AML-193 (cell line): ENCODE measurements around the gene MTMR10.

ENCODE experiments used
- DNase-seq, 2 experiments: peaks; one replicate each; lab custom pipeline; 2025; lab: John Stamatoyannopoulos, UW

The MTMR10 gene

DNA sequence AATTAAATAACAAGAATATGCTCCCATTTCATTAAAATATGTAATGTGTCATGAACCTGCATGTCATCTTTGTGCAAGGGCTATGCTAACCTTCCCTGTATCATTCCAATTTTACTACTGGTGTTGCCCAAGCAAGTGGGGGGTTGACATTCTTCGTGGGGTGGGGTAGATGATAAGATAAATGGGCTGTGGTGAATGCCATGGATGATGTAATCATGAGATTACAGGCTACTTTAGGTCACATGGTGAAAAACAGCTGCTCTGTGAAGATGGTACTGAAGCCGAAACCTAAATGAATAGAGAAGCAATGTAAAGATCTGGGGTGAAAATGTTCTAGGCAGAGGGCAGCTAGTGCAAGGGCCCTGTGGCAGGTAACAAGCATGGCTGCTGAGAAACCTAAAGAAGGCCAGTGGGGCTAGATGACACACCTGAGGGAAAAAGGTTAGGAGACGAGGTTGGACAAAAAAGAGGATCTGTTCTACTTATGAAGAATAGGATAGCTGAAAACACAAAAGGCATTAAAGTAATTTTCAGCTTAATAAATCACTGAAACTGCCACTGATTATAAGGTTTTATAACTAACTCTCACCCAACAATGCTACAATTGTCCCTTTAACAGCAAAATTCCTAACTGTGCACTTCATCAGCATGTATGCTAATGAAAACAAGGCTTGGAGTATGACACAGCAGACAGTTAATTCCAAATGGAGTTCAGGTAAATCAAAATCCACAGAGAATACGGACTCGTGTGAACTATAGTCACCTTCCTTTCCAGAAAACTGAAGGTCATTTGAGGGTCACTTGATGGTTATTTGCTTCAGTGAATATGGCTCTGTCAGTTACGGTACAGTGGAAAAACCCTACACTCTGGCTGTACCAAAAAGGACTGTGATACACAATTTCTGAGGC lies 35.0 kb downstream of the MTMR10 start:
- no peak for DNase-seq

DNA sequence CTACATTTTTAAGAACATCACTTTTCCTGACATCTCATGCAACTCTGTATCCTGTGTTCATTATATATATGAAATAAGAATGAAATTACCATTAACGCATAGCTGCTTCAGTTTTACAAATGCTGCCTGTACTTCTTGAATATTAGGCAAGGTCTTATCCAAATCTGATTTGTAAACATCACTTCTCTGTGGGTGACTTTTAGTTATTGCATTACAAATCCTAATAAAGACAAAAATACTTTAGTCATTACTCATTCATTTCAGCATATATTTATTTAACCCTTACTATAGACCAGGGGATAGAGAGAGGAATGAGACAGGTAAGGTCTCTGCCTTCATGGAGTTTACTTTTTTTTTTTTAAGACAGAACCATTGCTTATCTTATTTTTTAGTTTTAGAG lies 36.8 kb downstream of the MTMR10 start:
- DNase-seq = no peak

DNA sequence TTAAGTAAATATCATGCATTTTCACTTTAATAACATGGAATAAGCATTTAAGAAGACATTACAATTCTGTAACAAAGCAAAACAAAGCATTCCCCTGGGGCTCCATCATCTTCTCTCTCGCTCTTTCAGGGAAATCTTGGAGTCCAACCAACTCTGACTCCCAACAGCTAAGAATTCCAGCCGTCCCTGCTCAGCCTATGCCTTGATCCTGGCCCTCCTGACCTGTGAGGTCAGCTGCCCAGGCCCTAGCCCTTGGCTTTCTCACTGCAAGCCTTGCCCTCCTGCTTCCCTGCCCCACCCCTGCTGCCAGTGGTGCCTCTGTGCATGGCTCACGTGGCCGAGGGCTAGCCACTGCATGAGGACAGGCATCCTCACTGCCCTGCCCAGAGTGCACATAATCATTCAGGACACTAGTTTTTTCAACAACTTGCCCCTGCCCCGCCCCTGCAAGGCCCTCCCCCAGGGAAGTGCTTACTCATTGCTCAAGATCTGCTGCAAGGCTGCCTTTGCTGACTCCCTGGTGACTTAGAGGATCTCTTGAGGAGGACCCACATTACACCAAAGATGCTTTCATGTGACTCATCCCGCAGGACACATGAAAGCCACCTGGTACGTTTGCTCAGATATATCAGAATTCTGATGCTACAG lies 37.6 kb downstream of the MTMR10 start:
- peak; percentile 3 to 11 for DNase-seq

DNA sequence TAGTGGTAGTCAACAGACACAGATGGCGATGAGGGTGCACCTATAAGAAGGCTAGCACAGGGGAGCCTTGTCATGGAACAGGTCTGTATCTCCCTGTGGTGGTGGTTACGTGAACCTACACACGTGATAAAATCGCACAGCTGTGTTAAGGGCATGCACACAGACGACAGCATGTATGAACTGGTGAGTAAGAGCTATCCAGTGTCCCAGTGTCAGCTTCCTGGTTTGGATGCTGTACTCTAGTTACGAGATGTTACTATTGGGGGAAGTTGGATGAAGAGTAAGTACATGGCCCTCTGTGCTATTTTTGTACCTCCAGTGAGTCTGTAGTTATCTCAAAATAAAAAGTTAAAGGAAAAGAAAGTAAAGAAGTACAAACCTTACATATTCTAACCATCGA lies 38.2 kb downstream of the MTMR10 start:
- DNase-seq = no peak

DNA sequence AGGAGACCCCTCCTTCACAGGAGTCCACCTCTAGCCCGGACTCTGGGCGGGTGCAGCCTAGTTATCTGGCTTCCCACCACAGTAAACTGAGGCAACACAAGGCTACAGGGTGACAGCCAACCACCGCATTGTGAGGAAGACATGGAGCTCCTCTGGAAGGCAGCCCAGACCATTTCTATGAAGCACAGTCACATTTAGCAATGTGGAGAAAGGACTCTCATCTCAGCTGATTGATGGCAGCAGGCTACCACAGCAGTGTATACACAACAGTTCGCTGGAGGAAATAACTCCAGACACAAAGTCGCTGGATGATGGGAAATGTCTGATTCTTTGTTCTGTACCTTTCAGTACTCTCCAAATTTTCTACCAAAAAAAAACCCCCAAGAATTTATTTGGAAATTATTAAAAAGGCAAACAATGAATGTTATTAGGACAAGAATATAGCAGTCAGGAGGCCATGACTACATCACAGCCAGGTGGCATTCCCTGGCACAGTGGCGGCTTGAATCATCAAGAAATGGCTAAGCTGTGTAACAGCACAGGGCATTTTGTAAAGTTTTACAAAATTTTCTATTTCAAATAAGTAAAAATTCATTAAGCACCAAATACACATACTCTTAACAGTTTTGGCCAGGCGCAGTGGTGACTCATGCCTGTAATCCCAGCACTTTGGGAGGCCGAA lies 47.6 kb downstream of the MTMR10 start:
- no peak for DNase-seq

DNA sequence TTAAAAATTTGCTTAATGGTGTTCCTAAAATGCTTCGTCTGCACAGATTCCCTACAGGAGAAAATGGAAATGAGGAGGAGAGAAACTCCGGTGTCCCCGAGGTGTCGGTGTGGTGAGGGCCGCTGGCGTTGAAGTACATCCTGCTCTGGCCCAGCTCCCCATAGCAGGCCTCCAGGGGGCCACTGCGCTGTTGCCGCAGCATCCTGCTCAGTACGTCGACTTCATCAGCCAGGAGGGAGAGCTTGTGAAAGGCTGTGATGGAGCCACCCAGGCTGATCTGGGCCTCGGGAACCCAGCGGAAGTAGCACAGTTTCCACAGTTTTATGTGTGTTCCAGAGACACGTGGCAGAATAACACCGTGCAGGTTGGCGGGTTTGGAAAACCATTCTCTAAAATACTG lies 49.9 kb downstream of the MTMR10 start:
- no peak for DNase-seq

DNA sequence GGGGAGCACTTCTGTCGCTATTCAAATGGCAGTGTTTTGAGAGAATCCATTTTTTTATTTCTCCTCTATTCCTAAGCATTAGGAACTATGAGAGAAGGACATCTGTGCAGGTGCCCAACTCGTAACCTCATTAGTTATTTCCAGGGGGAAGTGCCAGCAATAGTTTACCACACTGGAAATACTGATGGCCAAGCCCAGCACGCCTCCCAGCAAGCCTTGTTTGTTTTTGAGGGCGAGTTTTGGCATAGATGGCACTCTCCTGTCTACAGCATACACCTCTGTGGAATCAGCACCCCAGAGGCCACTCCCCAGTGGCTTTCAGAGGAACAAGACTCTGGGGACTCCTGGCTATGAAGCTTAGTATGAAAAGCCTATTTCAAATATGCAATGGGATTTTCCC lies 51.1 kb downstream of the MTMR10 start:
- DNase-seq = no peak

DNA sequence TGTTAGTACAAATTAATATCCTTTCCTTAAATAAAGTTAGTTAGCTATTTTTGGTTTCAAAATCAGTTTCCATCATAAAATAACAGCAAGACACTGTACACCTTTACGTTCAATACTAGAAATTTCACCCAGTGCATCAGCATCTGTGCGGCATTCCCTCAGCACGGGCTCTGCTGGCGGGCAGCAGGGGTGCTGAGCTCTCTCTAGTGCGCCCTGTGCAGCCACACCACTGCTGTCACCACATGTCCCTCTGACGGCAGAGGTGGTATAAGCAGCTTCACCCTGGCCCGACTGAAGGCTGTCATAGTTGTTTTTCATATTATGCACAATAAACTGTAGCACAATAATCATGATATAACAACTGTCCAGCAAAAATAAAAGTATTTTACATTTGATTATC lies 52.3 kb downstream of the MTMR10 start:
- DNase-seq = no peak

DNA sequence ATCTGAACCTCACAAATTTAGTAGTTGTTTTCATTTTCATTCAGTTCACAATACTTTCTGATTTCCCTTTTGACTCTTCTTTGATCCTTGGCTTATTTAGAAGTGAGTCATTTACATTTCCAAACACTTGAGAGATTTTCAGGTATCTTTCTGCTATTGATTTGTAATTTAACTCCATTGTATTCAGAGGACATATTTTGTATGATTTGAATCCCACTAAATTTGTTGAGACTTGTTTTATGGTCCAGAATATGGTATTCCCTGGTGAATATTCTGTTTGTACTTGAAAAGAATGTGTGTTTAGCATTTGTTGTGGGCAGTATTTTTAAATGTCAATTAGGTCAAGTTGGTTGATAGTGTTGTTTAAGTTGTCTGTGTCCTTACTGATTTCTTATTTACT lies 58.1 kb downstream of the MTMR10 start:
- no peak for DNase-seq

DNA sequence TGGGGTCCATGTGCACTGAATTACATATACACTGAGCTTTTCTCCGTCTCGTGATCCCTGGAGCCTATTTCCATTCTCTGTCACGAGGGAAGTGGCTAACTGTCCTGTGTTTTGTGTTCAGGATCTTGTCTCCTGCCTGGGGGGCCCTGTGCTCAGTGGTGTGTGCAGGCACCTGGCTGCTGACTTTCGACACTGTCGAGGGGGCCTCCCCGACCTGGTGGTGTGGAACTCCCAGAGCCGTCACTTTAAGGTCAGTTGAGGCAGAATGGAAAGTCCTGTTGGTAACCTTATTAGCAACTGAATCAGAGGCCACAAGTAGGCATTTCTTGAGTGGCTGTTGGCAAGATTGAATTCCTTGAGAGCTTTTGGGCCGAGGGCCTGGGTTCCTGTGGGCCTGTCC lies 61.0 kb downstream of the MTMR10 start:
- DNase-seq = no peak

DNA sequence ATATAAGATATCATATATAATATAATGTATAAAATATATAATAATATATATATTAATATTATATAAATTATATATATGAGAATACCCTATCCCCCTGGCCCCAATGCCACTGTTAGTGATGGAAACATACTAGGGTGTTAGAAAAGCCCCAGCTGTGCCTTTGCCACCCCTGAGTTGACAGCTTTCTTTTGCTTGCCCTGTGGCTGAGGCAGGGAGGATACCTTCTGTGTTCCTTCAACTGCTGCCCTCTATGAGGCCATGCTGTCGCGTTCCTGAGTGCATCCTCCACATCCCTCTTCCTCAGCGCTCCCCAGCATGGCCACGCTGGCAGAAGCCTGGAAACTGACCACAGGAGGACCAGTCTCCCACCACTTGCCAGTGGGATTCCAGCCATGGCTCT lies 61.4 kb downstream of the MTMR10 start:
- no peak for DNase-seq

DNA sequence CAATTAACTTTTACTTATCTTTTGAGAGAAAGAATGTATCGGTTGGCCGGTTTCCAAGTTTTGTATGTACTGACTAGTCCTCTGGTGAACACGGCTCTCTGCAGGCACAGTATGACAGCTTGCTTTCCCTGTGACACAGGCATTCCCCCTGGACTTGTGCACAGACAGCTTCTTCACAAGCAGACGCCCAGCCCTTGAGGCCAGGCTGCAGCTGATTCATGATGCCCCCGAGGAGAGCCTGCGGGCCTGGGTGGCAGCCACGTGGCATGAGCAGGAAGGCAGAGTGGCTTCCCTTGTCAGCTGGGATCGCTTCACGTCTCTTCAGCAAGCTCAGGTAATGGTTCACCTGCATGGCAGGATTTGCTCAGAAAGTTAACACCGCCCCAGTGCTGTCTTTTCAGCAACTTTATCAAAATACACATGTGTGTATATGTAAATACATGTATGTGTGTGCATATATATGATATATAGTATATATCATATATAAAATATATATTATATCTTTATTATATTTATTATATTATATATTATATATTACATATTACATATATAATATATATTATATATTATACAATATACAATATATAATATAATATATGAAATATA lies 62.3 kb downstream of the MTMR10 start:
- no peak for DNase-seq

DNA sequence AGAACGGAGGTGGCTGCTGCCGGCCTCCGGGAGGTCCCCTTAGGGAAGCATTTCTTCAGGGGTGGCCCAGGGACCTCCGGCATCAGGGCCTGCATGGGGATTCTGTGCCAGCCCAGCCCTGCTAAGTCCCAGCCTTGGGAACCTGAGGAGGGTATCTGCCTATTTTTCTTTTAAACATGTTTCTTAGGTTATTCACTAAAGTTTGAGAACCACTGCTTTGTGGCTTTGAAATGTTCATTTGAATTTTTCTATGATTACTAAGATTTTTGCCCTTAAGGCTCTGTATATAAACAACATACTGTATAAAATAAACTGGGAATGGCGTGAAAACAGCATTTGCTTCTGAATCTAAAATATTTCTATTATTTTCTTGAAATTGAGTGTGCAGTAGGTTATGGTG lies 63.4 kb downstream of the MTMR10 start:
- DNase-seq = no peak

DNA sequence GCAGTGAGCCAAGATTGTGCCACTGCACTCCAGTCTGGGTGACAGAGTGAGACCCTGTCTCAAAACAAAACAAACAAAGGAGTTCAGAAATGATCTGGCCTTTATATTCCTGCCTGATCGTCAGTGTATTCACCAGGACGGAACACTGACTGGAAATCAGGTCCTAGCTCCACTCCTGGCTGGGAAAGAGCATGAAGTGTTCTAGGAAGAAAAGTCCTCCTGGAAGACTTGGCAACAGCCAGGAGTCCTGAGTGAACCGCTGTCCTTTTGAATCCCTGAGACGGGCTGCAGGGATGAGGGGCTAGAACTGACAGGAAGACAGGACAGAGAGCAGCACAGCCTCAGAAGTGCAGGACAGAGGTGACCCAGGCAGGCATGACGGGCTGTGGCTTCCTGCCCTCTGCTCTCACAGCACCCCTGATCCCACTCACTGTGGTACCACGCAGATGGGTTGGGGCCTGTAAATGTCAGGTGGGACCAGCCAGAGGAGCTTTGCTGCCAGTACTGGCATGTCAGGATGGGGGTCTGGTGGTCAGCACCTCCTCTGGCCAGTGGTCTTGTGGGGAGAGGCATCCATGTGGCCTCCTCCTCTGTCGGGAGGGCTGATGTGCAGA lies 64.2 kb downstream of the MTMR10 start:
- DNase-seq = no peak

DNA sequence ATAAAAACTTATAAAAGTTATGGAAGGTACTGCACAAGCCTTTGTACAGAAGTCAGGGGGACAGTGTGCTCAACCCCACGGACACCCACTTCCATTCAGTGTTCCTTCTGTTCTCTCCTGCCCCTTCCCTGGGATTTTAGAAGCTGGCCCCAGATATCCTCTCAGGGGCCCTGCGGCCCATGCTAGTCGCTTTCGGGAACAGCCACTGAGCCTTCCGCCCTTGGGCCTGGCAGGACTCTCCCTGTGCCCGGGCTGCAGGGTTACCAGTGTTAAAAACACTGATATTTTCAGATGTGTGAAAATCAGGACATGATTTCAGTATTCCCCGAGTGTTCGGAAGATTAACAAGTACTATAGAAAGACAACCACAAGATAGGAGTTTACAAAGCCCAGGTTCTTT lies 65.3 kb downstream of the MTMR10 start:
- no peak for DNase-seq

DNA sequence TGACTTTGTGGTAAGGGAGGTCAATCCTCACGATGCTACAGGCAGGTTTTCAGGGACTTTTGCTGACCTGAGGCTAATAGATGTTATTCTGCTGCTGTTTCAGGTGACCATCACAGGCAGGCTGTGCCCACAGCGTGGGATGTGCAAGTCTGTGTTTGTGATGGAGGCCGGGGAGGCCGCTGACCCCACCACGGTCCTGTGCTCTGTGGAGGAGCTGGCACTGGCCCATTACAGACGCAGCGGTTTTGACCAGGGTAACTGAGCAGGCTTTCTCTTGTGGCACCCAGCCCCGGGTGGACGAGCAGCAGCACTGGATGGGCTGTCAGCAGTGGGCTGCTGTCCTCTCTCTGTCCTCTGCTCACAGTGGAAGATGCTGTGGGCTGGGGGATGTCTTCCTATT lies 65.7 kb downstream of the MTMR10 start:
- DNase-seq = no peak

DNA sequence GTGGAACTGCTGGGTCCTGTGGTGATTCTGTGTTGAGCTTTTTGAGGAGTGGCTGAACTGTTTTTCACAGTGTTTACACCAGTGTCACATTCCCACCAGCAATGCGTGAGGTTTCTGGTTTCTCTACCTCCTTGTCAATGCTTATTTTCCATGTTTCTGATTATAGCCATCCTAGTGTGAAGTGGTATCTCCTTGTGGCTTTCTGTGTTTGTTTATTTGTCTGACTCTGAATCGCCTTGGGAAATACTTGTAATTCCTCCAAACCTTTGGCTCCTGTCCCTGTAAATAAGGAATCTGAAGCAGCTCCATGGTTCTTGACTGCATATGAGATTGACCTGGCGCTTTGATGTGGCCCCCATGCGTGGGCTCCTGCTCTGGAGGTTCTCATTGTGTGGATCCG lies 67.1 kb downstream of the MTMR10 start:
- no peak for DNase-seq

DNA sequence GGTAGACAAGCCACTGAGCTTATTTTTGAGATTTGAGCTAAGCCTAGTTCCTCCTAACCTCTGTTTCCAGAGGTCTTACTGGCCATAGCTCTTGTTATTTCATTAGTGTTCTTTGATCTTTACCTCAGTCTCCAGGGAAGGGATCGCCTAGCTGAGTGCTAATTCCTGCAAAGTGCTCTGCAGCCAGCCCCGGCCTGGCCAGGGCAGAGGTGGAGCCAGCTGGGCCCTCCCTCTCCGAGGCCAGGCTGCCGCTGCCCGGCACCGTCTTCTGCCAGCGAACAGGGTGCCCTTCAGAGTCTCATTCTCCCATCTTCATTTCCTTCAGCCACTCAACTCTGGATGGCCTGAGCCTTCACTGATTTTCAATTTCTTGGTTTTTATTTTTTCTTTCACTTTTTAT lies 68.0 kb downstream of the MTMR10 start:
- DNase-seq = no peak

DNA sequence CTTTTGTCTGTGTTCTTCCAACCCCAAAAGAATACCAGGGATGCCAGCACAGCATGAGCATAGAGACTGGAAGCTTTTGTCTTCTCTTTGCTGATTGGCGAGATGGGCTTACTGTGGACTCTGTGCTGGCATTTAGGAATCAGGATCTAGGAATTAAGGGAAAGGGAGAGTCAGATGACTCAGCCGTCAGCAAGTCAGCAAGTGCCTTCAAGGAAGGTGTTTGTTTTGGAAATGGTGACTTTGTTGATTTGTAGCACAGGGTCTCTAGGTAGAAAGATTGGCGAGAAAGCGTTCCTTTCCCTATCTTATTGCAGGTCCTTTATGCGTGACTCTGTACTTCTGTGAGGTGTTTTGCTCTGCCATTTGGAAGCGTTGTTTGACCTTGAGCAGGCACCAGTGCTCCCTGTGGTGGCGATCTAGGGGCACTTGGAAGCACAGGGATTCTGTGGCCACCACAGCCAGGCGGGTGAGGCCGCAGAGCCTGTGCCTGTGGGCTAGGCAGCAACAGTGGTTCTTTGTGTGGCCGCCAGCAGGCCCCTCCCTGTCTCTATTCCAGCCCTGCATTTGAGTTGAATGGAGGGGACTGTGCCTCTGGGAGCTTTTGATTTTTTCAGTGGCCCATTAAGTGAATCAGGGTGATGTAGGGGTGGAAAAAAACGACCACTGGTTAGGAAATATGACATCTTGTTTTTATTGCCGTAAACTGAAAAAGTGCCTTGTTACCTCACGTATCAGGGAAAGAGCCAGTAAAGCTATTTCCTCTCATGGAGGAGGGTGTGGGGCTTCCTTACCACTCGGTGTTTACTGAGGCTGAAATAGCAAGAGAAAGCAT lies 68.7 kb downstream of the MTMR10 start:
- no peak for DNase-seq

DNA sequence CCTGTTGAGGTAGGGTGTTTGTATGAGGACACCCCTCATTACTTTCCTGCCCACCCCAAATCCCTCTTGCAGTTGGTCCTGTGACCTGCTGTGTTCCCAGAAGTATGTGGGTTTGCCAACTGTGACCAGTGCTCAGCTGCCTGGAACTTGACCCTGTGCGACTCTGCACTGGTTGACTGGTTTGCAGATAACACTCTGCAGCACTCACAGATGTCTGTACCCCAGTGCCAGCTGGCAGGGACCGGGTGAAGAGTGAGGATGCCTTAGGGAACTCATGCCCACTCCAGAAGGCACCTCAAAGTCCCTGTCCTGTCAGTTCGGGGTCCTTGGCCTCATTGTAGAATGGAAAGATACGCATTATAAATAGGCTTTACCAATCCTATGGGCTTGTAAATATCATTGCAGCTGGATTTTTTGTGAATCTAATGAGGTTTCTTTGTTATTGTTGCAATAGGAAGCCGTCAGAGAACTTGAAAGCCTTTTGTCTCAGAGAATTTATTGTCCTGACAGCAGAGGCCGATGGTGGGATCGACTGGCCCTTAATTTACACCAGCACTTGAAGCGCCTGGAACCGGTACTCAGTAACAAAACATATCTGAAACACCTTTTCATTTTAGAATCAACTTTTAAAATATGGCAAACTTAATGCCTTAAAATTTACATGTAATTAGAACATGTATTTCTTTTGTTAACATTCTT lies 69.5 kb downstream of the MTMR10 start:
- no peak for DNase-seq

DNA sequence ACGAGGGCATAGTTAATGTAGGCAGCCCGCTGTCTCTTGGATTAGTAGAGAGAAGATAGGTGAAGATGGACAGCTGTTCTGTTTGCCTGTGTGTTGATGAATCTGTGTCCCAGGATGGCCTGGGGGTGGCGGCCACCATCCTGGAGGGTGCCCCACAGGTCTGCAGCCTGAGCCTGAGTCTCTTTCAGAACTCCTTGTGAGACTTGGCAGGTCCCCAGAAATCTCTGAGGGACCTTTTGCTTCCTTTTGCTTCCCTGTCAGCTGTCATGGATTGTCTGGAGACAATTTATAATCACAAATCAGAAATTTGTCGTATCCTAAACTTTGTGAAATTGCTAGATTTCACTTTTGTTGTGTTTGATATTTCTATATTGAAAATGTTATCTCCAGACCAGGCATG lies 70.3 kb downstream of the MTMR10 start:
- DNase-seq = no peak
